Testis (tissue), 2 donors: ENCODE measurements around the gene KCNE2.

Source experiments
- CTCF ChIP-seq, 3 experiments: fragments of 450-650 bp in 2 of 3; fragments of 200-600 bp in 1 of 3; sonication (generic) in 1 of 3; IDR thresholded peaks; one replicate each; pipeline ENCODE4 v1.5.1; 2016 to 2019; ENCODE audit warnings: antibody characterized with exemption in 3 of 3, mild to moderate bottlenecking in 2 of 3, moderate library complexity in 1 of 3
- POLR2A ChIP-seq: fragments of 450-650 bp; IDR thresholded peaks from one replicate; pipeline ENCODE4 v1.6.1; 2017; ENCODE audit warnings: antibody characterized with exemption, mild to moderate bottlenecking, moderate library complexity

DNA sequence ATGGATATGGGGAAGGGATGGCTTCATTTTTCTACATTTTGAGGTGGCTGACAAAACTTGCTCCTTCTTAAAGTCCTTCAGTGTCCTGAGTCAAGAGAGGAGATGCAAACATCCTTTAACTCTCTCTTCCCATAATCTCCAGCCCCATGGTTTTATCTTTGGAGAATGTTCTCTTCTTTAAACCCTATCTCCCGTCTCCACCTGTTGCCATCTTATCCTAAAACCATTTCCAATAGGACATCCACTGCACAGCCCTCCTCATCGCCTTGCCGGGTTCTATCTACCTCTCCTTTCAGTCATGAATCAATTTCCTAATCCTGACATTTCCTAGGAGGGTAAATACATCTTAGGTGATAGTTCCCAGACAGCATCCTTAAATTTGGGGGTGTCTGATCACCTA, 44.2 kb upstream of the KCNE2 start:
- TF ChIP-seq CTCF (IDR thresholded peaks at IDR 0.05): no peak
- TF ChIP-seq POLR2A: no peak
